ENCODE results near the gene CH25H.
"Not testable (repeated sequence)": the region's sequence is repeated elsewhere in the genome, so short reads cannot be mapped to it uniquely, and the experiment has no call there.

Gene CH25H, protein sequence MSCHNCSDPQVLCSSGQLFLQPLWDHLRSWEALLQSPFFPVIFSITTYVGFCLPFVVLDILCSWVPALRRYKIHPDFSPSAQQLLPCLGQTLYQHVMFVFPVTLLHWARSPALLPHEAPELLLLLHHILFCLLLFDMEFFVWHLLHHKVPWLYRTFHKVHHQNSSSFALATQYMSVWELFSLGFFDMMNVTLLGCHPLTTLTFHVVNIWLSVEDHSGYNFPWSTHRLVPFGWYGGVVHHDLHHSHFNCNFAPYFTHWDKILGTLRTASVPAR

DNA sequence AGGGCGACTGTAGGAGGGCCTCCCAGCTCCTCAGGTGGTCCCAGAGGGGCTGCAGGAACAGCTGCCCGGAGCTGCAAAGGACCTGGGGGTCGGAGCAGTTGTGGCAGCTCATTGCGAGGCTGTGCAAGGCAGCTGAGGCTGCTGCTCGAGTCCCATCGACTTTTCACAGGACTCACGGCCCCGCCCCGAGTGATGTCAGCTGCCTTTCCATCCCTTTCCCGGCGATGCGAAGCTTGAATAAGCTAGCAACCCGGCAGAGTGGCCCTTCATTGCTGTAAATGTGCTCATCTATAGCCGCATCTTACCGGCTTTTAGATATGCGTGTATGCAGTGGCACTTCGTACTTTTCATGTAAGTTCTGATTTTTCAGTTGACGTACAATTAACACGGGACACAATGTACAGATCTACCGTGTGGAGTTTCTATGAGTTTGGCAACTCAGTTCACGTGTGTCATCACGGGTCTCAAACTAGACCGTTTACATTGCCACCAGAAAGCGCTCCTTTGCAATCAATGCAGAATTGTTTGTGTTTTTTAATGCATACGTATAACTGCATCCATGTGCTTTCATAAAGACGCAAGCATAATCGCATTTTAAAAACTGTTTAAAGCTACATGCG is at the start of gene CH25H:
Gene CH25H, minus strand, starts transcription at position 137 of the 620 bp plus-strand sequence. Its CDS starts 25 bp downstream, at position 112.
- peak; percentile 41 for DNase-seq

- no peak for DNase-seq
Observed at GRCh38 chr10:89256340-89256739, 49.2 kb upstream of the CH25H start.

GRCh38 chr10:89255793-89256192 is 48.7 kb upstream of the CH25H start:
- DNase-seq, result no peak

GRCh38 chr10:89255091-89255579 is 48.0 kb upstream of the CH25H start:
- DNase-seq, result not testable (repeated sequence)

- no peak for DNase-seq
Observed at GRCh38 chr10:89252225-89252585, 45.1 kb upstream of the CH25H start.

GRCh38 chr10:89251409-89252224 is 44.5 kb upstream of the CH25H start, which contains the start of gene LIPA:
TSS of gene LIPA (minus strand) at chr10:89251775. CDS start at chr10:89247648, 4,127 bp downstream.
- peak; percentile 91 for DNase-seq

GRCh38 chr10:89250865-89251408 is 43.8 kb upstream of the CH25H start:
- no peak for DNase-seq

DNA sequence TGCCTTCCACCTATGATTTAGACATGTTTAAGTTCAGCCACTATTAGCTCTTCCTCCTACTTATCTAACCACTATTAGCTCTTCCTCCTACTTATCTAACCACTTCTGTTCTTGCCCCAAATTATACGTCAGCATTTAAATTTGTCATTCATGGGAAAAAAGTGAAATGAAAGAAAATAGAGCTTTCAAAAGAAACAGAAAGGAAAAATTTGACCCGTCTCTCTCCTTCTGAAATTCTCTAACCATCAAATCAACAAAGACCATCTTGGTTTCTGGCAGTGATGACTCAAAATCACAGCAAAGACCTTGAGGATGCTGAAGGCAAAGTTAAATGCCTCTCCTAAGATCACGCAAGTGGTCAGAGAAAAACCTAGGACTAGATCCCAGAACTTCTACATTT is 41.9 kb upstream of the CH25H start:
- no peak for DNase-seq

- not testable (repeated sequence) for DNase-seq
Observed at GRCh38 chr10:89247623-89248022, 40.5 kb upstream of the CH25H start.

GRCh38 chr10:89245802-89246201 is 38.7 kb upstream of the CH25H start:
- no peak for DNase-seq

DNA sequence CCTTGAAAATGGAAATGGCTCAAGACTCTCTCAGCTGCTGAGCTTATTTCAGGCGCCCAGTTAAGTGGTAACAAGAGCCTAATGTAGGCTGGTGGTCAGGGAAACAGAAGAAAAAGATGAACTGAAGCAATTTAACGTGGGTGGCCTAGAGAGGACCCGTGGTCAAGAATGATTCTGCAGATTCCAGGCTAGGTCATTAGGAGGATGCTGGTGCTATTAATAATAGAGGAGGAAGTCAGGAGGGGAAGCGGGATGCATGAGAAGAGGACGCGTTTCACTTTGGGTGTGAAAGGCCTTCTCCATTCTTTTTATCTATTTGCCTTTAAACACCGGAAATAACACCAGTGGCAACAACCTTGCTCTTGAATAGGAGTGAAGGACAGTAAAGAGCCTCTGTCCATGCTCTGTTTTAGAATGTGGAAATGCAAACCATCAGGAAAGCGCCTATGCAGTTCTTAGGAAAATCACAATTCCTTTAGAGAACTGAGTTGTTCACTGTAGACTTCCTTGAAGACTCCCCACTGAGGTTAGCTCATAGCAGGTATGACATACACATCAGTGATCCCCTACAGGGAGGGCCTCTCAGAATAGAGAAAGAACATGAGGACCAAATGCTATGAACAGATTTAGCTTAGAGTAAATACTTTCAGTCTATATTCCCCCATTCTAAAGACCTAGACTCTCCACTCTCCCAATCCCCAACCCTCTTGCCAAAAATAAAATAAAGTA is 35.9 kb upstream of the CH25H start:
- no peak for DNase-seq

DNA sequence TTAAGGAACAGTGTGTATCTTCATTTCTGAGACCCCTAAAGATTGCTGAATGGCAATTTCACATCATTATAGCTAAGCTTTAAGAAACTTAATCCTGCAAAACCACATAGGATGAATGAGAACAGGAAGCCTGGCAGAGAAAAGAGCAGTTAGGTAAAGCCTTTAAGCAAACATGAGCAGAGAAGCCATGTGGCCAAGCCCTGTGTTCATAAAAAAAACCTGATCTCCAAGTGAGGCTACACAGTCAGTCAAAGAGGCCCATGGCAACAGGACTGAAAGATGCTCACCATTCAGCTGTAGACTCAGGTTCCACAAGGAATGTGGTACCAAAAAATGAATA is 35.2 kb upstream of the CH25H start:
- no peak for DNase-seq

- DNase-seq, result no peak
Observed at GRCh38 chr10:89241486-89242344, 34.6 kb upstream of the CH25H start.

GRCh38 chr10:89241026-89241425 is 33.9 kb upstream of the CH25H start:
- DNase-seq, result no peak

GRCh38 chr10:89240519-89240918 is 33.4 kb upstream of the CH25H start:
- no peak for DNase-seq

GRCh38 chr10:89238956-89239644 is 32.0 kb upstream of the CH25H start:
- no peak for DNase-seq

DNA sequence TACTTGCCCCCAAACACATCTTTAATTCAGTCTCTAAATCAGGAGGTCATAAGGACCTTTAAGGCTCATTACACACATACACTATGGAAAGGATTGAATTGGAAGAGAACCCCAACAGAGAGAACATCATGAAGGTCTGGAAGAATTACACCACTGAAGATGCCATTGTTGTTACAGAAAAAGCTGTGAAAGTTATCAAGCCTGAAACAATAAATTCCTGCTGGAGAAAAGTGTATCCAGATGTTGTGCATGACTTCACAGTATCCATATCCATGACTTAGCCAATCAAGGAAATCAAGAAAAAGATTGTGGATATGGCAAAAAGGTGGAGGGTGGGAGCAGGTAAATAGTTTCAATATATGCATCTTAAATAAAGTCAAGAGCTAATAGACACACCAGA is 30.7 kb upstream of the CH25H start:
- no peak for DNase-seq

DNA sequence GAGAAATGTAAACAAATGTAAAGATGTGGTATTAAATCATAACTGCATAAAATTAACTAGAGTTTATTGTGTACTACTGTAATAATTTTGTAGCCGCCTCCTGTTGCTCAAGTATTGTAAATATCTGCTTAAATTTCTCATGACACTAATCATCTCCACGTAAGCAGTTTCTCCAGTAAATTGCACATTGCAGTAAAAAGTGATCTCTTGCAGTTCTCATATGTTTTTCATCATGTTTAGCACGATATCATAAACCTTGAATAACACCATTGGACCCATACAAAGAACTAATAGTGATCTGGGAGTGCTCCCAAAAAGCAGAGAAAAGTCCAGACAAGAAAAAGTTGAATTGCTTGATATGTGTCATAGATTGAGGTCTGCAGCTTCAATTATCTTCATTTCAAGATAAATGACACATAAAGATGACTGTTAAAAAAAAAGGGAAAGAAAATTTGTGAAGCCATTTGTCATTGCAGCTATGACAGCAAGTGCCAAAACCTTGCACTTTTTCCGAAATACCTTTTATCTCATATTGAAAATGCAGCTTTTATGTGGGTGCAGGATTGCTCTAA is 29.2 kb upstream of the CH25H start:
- no peak for DNase-seq

GRCh38 chr10:89235073-89235798 is 28.1 kb upstream of the CH25H start:
- DNase-seq, result no peak

GRCh38 chr10:89233033-89233432 is 25.9 kb upstream of the CH25H start:
- DNase-seq, result no peak

Measured in stimulated activated CD4-positive, alpha-beta T cell treated with anti-CD3 and anti-CD28 coated beads, Interleukin-12 subunit alpha, Interleukin-12 subunit beta, amount 100 ng/mL, for 4 hours (primary cell).